AG09309 (cell line): ENCODE results near the gene SKOR1.

ENCODE experiments used
- DNase-seq: peaks from one replicate; pipeline ENCODE4 v3.0.0-alpha.2; 2010; ENCODE audit warnings: low read depth
- H3K4me3 ChIP-seq: 2 replicates; pipeline ENCODE4 v1.5.1; 2011; ENCODE audit warnings: mild to moderate bottlenecking, low read depth, low read length, moderate library complexity; ENCODE audit not compliant: control insufficient read depth
- TF ChIP-seq, protein P1 (sequence below): IDR thresholded peaks from 2 replicates; pipeline ENCODE4 v1.5.1; 2011; ENCODE audit warnings: mild to moderate bottlenecking, low read depth, low read length, inconsistent platforms; ENCODE audit not compliant: insufficient read depth, control insufficient read depth; ENCODE audit errors: missing control alignments

SKOR1 gene

DNA sequence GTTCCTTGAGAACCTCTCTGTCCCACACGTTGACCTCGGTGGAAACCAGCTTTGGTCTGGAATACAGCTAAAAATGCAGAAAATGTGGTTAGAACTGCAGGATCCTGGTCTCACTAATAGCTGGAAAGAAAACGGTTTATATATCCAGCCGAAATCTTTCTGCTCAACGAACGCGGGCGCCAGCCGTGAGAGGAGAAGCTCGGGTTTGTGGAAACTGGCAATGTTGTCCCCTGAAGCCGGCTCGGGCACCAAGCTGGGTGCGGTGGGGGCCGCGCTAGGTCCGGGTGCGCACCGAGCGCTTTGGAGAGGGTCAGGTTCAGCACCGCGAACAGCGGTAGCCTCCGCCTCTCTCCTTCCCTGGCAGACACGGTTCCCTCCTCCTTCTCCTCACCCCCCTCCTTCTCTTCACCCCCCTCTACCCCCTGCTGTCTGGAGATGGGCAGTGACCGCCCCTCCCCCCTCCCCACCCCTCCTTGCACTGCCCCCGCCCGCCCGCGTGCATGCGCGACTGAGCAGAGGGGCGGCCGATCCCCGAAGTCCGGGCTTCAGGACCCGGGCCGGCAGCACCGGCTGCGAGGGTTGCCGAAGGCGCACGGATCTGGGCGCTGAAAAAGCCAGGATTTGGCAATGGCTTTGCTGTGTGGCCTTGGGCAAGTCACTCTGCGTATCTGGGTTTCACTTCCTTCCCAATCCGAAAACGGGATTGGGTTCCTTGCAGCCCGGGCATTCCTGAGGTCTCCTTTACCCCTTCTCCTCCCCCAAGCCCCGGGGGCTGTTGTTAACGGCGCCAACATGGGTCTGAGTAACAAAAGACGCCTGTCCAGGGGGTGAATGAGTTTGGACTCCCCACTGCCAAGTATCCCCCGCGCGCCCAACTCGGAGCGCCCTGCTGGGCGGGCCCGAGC, at the start of gene SKOR1:
SKOR1 (plus strand) TSS at position 534 of the 905 bp plus-strand sequence; CDS start at position 628, 94 bp downstream.
- TF ChIP-seq, protein P1, sequence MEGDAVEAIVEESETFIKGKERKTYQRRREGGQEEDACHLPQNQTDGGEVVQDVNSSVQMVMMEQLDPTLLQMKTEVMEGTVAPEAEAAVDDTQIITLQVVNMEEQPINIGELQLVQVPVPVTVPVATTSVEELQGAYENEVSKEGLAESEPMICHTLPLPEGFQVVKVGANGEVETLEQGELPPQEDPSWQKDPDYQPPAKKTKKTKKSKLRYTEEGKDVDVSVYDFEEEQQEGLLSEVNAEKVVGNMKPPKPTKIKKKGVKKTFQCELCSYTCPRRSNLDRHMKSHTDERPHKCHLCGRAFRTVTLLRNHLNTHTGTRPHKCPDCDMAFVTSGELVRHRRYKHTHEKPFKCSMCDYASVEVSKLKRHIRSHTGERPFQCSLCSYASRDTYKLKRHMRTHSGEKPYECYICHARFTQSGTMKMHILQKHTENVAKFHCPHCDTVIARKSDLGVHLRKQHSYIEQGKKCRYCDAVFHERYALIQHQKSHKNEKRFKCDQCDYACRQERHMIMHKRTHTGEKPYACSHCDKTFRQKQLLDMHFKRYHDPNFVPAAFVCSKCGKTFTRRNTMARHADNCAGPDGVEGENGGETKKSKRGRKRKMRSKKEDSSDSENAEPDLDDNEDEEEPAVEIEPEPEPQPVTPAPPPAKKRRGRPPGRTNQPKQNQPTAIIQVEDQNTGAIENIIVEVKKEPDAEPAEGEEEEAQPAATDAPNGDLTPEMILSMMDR: no peak
- no peak for DNase-seq
- H3K4me3 ChIP-seq: peak within 1 kb of the TSS; percentile 29

GRCh38 chr15:67775998-67776397, 49.3 kb upstream of the SKOR1 start:
- H3K4me3 ChIP-seq: no peak overlapping the region
- TF ChIP-seq, protein P1: no peak
- DNase-seq: no peak

GRCh38 chr15:67776600-67776999, 48.7 kb upstream of the SKOR1 start:
- DNase-seq: no peak
- H3K4me3 ChIP-seq: no peak overlapping the region
- TF ChIP-seq, protein P1: no peak

DNA sequence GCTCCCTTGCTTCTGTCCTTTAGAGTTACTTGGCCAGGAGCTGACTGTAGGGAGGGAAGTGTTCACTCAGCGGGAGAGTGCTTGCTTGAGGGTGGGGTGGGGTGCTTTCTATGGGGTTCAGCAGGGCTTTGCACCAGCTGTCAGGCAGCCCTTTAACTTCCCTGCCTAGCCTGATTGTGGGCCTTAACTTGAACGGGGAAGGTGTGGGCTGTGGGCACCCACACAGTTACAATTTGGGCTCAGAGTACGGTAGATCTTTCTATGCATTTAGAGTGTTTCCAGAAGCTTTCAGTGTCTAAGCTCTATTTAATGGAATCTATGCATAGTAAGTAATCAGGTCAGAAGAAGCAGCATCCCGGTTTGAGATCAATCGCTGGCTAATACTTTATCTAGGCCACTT, 48.2 kb upstream of the SKOR1 start:
- H3K4me3 ChIP-seq: no peak overlapping the region
- no peak for DNase-seq
- TF ChIP-seq, protein P1: no peak

GRCh38 chr15:67777773-67778172, 47.5 kb upstream of the SKOR1 start:
- TF ChIP-seq, protein P1: no peak
- no peak for DNase-seq
- no peak overlapping the region for H3K4me3 ChIP-seq

DNA sequence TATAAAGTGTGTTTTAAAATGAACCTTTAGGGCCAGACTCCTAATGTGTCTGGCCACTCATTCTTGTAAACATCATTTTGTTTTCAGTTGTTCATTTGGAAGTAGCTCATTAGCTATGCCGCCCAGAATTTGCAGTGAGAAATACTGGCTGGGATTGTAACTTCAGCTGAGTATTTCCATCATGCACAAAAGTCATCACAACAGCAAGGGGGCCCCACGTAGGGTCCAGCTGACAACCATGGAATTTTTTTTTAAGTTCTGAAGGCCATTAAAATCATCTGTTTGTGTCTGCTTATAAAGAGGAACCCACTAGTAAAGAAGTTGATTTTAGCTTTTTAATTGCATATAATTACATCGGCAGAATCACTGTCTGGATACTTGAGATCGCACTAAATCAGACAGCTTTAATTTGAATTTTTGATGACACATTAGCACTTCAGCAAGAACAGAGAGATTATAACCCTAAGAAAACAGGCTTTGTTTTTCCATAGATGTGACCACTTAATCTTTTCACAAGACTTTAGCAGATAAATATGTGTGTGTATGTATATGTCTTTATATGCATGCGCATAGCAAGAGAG, 46.3 kb upstream of the SKOR1 start:
- TF ChIP-seq, protein P1: no peak

More for the DNA sequence above, 46.3 kb upstream of the SKOR1 start:
- H3K4me3 ChIP-seq: no peak overlapping the region
- DNase-seq: no peak
